C4-2B (cell line): ENCODE data around the gene TGFBR3.

Experiments
- CTCF ChIP-seq: fragments of 450-650 bp; conservative IDR thresholded peaks from 2 replicates; pipeline ENCODE4 v1.5.1; 2017; ENCODE audit warnings: mild to moderate bottlenecking
- ZFX ChIP-seq: fragments of 450-650 bp; IDR thresholded peaks from 2 replicates; pipeline ENCODE4 v1.6.1; 2017

GRCh38 chr1:91725618-91725988 lies 160.3 kb downstream of the TGFBR3 start:
- TF ChIP-seq CTCF = no peak
- no peak for TF ChIP-seq ZFX
